Measurements from ENCODE around the gene PALLD.

- TF ChIP-seq CTCF (IDR thresholded peaks at IDR 0.05) (no peak), EP300 (IDR thresholded peaks at IDR 0.05) (no peak), POLR2AphosphoS5 (IDR thresholded peaks at IDR 0.05) (no peak), POLR2A (IDR thresholded peaks at IDR 0.05) (no peak)
Observed at GRCh38 chr4:168817370-168817769, 320.5 kb downstream of the PALLD start.

Data from suprapubic skin (tissue), 4 donors.